HepG2 (cell line): ENCODE measurements around the gene METTL14. TPM values are rescaled to one million over a fixed set of nuclear protein-coding genes. Genes with fewer than 3 reads are reported as not detected.

Experiments used
- ATAC-seq: fragments of 200-7000 bp; cut with Tn5 transposase; 3 replicates; pipeline ENCODE4 v1.9.1; 2020; ENCODE audit warnings: mild to moderate bottlenecking, moderate library complexity
- BruUV-seq: library from RNA; stranded (reverse); fragments of 400-500 nt; replicated peaks from 2 replicates; lab custom pipeline; 2021; lab: Mats Ljungman, UMichigan
- CTCF ChIA-PET: fragments of 300-600 bp; formaldehyde crosslinking; extraction: SDS; loops from one replicate; lab custom pipeline; 2021; ENCODE audit warnings: low total read pairs, inconsistent platforms, low intra/inter-chr PET ratio; lab: Yijun Ruan, JAX
- POLR2A ChIA-PET: fragments of 350-600 bp; sonication (Branson Sonifier 250); formaldehyde crosslinking; loops from one replicate; lab custom pipeline; 2020; ENCODE audit warnings: antibody characterized with exemption, inconsistent platforms; lab: Yijun Ruan, JAX
- DNase-seq: peaks from one replicate; pipeline ENCODE4 v3.0.0-alpha.2; 2015; ENCODE audit warnings: low spot score
- FAIRE-seq: peaks from 3 replicates; lab custom pipeline; 2011; peaks lifted over from hg19 to GRCh38; lab: Jason Lieb, UNC
- H2AFZ ChIP-seq: one replicate; pipeline ENCODE4 v1.6.1; 2011; ENCODE audit warnings: low read length, inconsistent platforms
- H3K27ac ChIP-seq: fragments of 300-600 bp; 3 replicates; pipeline ENCODE4 v1.8.0; 2011; ENCODE audit warnings: mixed run types, mild to moderate bottlenecking, mixed read lengths, low read length, inconsistent platforms; ENCODE audit not compliant: insufficient read depth; ENCODE audit errors: extremely low read length
- H3K27me3 ChIP-seq, 2 experiments: fragments of 200-600 bp in 1 of 2; 2 replicates in 1 of 2; 3 replicates in 1 of 2; pipeline versions ENCODE4 v1.6.0 to v1.8.0; 2011; ENCODE audit warnings: low read length in 2 of 2, mild to moderate bottlenecking in 2 of 2, moderate library complexity in 2 of 2, inconsistent platforms in 1 of 2; ENCODE audit not compliant: insufficient read depth in 2 of 2, control insufficient read depth in 1 of 2
- H3K36me3 ChIP-seq, 2 experiments: fragments of 200-600 bp in 1 of 2; replicated peaks in 1 of 2; 2 replicates in 1 of 2; 3 replicates in 1 of 2; pipeline versions ENCODE4 v1.5.1 to v1.8.0; 2011; ENCODE audit warnings: low read length in 2 of 2, inconsistent platforms in 1 of 2; ENCODE audit not compliant: insufficient read depth in 2 of 2, control insufficient read depth in 1 of 2
- H3K4me1 ChIP-seq: 2 replicates; pipeline ENCODE4 v1.5.1; 2012; ENCODE audit warnings: low read length, inconsistent platforms; ENCODE audit not compliant: insufficient read depth
- H3K4me2 ChIP-seq: 2 replicates; pipeline ENCODE4 v1.6.0; 2011; ENCODE audit warnings: low read depth, low read length, inconsistent platforms
- H3K4me3 ChIP-seq, 3 experiments: fragments of 200-600 bp in 1 of 3; sonication (generic), shearing (Covaris generic) in 1 of 3; replicated peaks in 1 of 3; 2 replicates each; pipeline ENCODE4 v1.5.1; 2011 to 2016; ENCODE audit warnings: low read length in 3 of 3, inconsistent platforms in 2 of 3, low read depth in 2 of 3, mild to moderate bottlenecking in 2 of 3, control low read depth in 1 of 3, mixed read lengths in 1 of 3; ENCODE audit not compliant: insufficient read depth in 1 of 3
- H3K79me2 ChIP-seq: one replicate; pipeline ENCODE4 v1.6.1; 2011; ENCODE audit warnings: low read length, inconsistent platforms; ENCODE audit not compliant: insufficient read depth
- H3K9ac ChIP-seq: 2 replicates; pipeline ENCODE4 v1.6.0; 2011; ENCODE audit warnings: mild to moderate bottlenecking, low read depth, low read length, inconsistent platforms; ENCODE audit not compliant: insufficient read depth
- H3K9me3 ChIP-seq: 2 replicates; pipeline ENCODE4 v1.5.1; 2012; ENCODE audit warnings: mild to moderate bottlenecking, low read length
- H4K20me1 ChIP-seq: 2 replicates; pipeline ENCODE4 v1.6.0; 2011; ENCODE audit warnings: inconsistent platforms, mild to moderate bottlenecking, low read length, moderate library complexity; ENCODE audit not compliant: insufficient read depth
- DNMT1 ChIP-seq: sonication (generic); formaldehyde crosslinking; IDR thresholded peaks from 2 replicates; pipeline ENCODE4 v1.5.1; 2020; ENCODE audit warnings: mild to moderate bottlenecking, missing genetic modification reagents
- GATAD2A ChIP-seq: IDR thresholded peaks from 2 replicates; pipeline ENCODE4 v1.6.1; 2016
- HNF4A ChIP-seq: sonication (generic); formaldehyde crosslinking; IDR thresholded peaks from 2 replicates; pipeline ENCODE4 v1.4.0; 2020; ENCODE audit warnings: missing genetic modification reagents
- HNRNPK ChIP-seq: fragments of 200-400 bp; formaldehyde crosslinking; IDR thresholded peaks from 2 replicates; pipeline ENCODE4 v1.6.1; 2018; ENCODE audit warnings: low read length, low read depth, moderate library complexity, mild to moderate bottlenecking; ENCODE audit not compliant: poor library complexity, severe bottlenecking
- NFAT5 ChIP-seq: sonication (generic); formaldehyde crosslinking; IDR thresholded peaks from 2 replicates; pipeline ENCODE4 v1.4.0; 2020; ENCODE audit warnings: missing genetic modification reagents
- SOX13 ChIP-seq, 3 experiments: fragments of 450-650 bp in 1 of 3; sonication (generic) in 1 of 3; formaldehyde crosslinking in 1 of 3; IDR thresholded peaks in 2 of 3; conservative IDR thresholded peaks in 1 of 3; 2 replicates each; pipeline versions ENCODE4 v1.5.0 to v1.6.1; 2016 to 2020; ENCODE audit warnings: antibody characterized with exemption in 1 of 3, mild to moderate bottlenecking in 1 of 3, missing compliant biosample characterization in 1 of 3, missing genetic modification reagents in 1 of 3, moderate library complexity in 1 of 3
- SOX5 ChIP-seq: IDR thresholded peaks from 2 replicates; pipeline ENCODE4 v1.6.1; 2016; ENCODE audit warnings: borderline replicate concordance
- SOX6 ChIP-seq, 2 experiments: fragments of 450-650 bp in 1 of 2; sonication (generic) in 1 of 2; formaldehyde crosslinking in 1 of 2; IDR thresholded peaks; 2 replicates each; pipeline versions ENCODE4 v1.4.0 to v1.6.1; 2017 to 2020; ENCODE audit warnings: antibody characterized with exemption in 1 of 2, mild to moderate bottlenecking in 1 of 2, missing genetic modification reagents in 1 of 2
- ZNF264 ChIP-seq: sonication (generic); formaldehyde crosslinking; IDR thresholded peaks from 2 replicates; pipeline ENCODE4 v1.4.0; 2020; ENCODE audit warnings: missing genetic modification reagents
- ZNF777 ChIP-seq: sonication (generic); formaldehyde crosslinking; IDR thresholded peaks from 2 replicates; pipeline ENCODE4 v1.4.0; 2020; ENCODE audit warnings: missing genetic modification reagents
- WGBS: methylation state at CpG from one replicate; pipeline ENCODE4 v1.1.6; 2017; ENCODE audit warnings: low lambda C conversion rate; 5-methylcytosine and 5-hydroxymethylcytosine counted together
- in situ Hi-C: cut with HindIII; loops from 2 replicates; pipeline ENCODE4 v1.10.0; 2017; ENCODE audit warnings: low pct_unique_long_range_greater_than_20kb; ENCODE audit not compliant: extremely low pct_ligation_motif_present
- intact Hi-C: fragments of 100-400 bp; cut with micrococcal nuclease; formaldehyde crosslinking; loops from one replicate; pipeline ENCODE4 v1.10.0; 2022; ENCODE audit not compliant: unreplicated experiment
- polyA plus RNA-seq, 8 experiments: library from polyadenylated mRNA; depleted of rRNA in 3 of 8; stranded (reverse) in 7 of 8; unstranded in 1 of 8; fragments of >200 nt; fragmentation: Illumina TruSeq in 4 of 8; extraction: Trizol in 4 of 8; gene quantifications; 2 replicates each; pipeline versions ENCODE4 v1.2.1 to v1.2.3, GENCODE V29; 2011 to 2016; ENCODE audit warnings: low read depth in 4 of 8, missing spikeins in 1 of 8, mixed read lengths in 1 of 8; ENCODE audit not compliant: insufficient read depth in 1 of 8
- total RNA-seq, 5 experiments: library from RNA; depleted of rRNA; stranded (reverse); fragments of >200 nt; fragmentation: Illumina TruSeq; extraction: Trizol; gene quantifications; 2 replicates each; pipeline ENCODE4 v1.2.3, GENCODE V29; 2016; ENCODE audit warnings: low read depth in 1 of 5

METTL14 gene
- total and polyA plus RNA-seq, 2 of the 13 experiments (the other 11 are each of a cell fraction or from before 2014, with no cell fraction given): 11.6 to 44.9 TPM

GRCh38 chr4:118727360-118727759, 42.2 kb downstream of the METTL14 start:
- peaks cover 13 to 66% of the 10 kb centered on the region in 2 experiments for H3K36me3 ChIP-seq
- H3K27ac ChIP-seq: no peak overlapping the region
- peaks cover 20% of the 10 kb centered on the region for H3K4me1 ChIP-seq
- TF ChIP-seq ZNF264: no peak
- no peak for TF ChIP-seq DNMT1 (CRISPR knock-in tag)
- TF ChIP-seq, all 625 proteins: peak for 0
- DNase-seq (no peak), FAIRE-seq (no peak), ATAC-seq (no peak)
- WGBS: 79% methylated on average over 1 of the region's 1 CpG
- intact Hi-C loops: no loop called here
- no peak overlapping the region for H3K4me3 ChIP-seq
- no peak overlapping the region for H2AFZ ChIP-seq
- BruUV-seq: no TSS peak
- no peaks in the 10 kb centered on the region for H3K9me3 ChIP-seq
- H3K27me3 ChIP-seq: no peaks in the 10 kb centered on the region
- no peaks in the 10 kb centered on the region for H3K79me2 ChIP-seq
- no peak overlapping the region for H3K4me2 ChIP-seq
- H3K9ac ChIP-seq: no peak overlapping the region
- ChIA-PET CTCF (no interaction called here), POLR2A (no interaction called here)
- in situ Hi-C loops: no loop called here
- H4K20me1 ChIP-seq: no peaks in the 10 kb centered on the region; the same call in 1 of the 2 replicates

GRCh38 chr4:118729287-118730286, 44.4 kb downstream of the METTL14 start:
- intact Hi-C loops (no loop called here), in situ Hi-C loops (no loop called here)
- H3K9me3 ChIP-seq: no peaks in the 10 kb centered on the region
- H2AFZ ChIP-seq: no peak overlapping the region
- no peaks in the 10 kb centered on the region for H3K79me2 ChIP-seq
- peak overlapping the region; percentile 52 for H3K27ac ChIP-seq
- 82% methylated on average over 6 of the region's 6 CpGs for WGBS
- POLR2A ChIA-PET: no interaction called here
- no peaks in the 10 kb centered on the region; the same call in 1 of the 2 replicates for H4K20me1 ChIP-seq
- no peak overlapping the region for H3K9ac ChIP-seq
- no peak for FAIRE-seq
- CTCF ChIA-PET: no interaction called here
- H3K4me1 ChIP-seq: peaks cover 20% of the 10 kb centered on the region
- no peak overlapping the region for H3K4me2 ChIP-seq
- DNase-seq: peak; percentile 3
- H3K36me3 ChIP-seq: peaks cover 16 to 70% of the 10 kb centered on the region in 2 experiments
- BruUV-seq: no TSS peak
- peak; percentile 35 for ATAC-seq
- no peak overlapping the region for H3K4me3 ChIP-seq
- H3K27me3 ChIP-seq: no peaks in the 10 kb centered on the region
- TF ChIP-seq HNF4A (CRISPR knock-in tag) (peak; percentile 51), SOX5 (peak; percentile 30; the same call in 1 of the 2 replicates), ZNF777 (CRISPR knock-in tag) (no peak), SOX6 (IDR thresholded peaks at IDR 0.05) (no peak), SOX6 (CRISPR knock-in tag; IDR thresholded peaks at IDR 0.05) (peak; percentile 48), GATAD2A (CRISPR knock-in tag) (peak; percentile 45; the same call in 1 of the 2 replicates), HNRNPK (no peak), SOX13 (IDR thresholded peaks at IDR 0.05) (no peak), SOX13 (CRISPR knock-in tag; conservative IDR thresholded peaks at IDR 0.05 in 1 of 2, IDR thresholded peaks at IDR 0.05 in 1 of 2) (peak in 1 of 2 experiments; percentile 74; a peak in 1 of 4 replicates), NFAT5 (no peak)
